NCI-H146 (cell line): ENCODE measurements around the gene CCDC33.

ENCODE experiments used
- DNase-seq: peaks from one replicate; lab custom pipeline; 2025; lab: John Stamatoyannopoulos, UW

CCDC33 gene

GRCh38 chr15:74208901-74209559 lies 27.1 kb upstream of the CCDC33 start:
- no peak for DNase-seq

GRCh38 chr15:74209560-74209958 lies 26.6 kb upstream of the CCDC33 start:
- DNase-seq, result no peak

- no peak for DNase-seq
Measured at GRCh38 chr15:74209997-74210671, 26.0 kb upstream of the CCDC33 start.

- DNase-seq, result no peak
Measured at GRCh38 chr15:74210729-74211128, 25.4 kb upstream of the CCDC33 start.

DNA sequence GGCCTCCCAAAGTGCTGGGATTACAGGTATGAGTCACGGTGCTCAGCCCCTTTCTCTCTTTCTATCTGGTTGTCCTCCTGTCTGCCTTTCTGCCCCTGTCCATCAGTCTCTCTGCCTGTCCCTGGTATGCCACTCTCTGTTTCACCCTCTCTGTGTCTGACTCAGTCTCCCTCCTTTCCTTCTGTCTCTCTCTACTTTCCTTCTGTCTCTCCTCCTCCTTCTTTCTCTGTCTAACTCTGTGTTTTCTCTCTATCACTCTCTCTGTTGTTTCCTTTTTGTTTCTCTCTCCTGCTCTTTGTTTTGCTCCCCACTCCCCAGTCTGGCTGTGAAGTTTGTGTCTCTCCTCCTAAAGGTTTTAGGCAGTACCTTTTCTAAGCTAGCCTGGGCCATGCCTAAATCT lies 24.5 kb upstream of the CCDC33 start:
- no peak for DNase-seq

- DNase-seq, result no peak
Measured at GRCh38 chr15:74212494-74212893, 23.6 kb upstream of the CCDC33 start.

- DNase-seq, result no peak
Measured at GRCh38 chr15:74213858-74214284, 22.3 kb upstream of the CCDC33 start.

DNA sequence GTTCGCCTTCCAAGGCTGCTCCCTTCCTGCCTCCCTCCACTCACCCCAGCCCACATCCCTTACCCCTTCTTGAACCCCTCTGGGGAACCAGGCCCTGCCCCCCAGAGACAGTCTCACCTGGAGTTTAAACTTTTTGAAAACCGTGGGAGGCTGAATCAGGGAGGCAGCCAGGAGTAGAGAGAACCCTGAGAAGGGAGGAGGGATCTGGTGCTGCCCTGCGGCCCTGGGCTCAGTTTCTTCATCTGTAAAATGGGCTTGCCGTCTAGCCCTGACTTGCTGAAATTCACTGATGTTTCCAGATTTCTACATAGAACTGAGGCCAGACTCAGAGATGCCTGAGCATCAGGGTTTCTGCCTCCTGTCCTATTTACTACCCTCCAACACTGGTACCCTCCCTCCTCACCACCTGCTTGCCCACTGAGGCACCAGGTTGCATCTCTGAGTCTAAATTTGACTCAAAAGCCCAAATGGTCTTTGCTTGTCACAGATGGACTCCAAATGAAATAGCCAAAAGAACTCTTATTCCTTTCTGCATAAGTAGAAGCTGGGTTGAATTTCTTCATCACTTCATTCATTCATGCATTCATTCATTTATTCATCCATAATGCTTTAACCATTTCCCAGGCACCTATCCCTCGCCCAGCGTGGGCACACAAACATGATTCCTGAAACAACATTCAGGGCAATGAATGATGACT lies 21.7 kb upstream of the CCDC33 start:
- DNase-seq, result no peak

DNA sequence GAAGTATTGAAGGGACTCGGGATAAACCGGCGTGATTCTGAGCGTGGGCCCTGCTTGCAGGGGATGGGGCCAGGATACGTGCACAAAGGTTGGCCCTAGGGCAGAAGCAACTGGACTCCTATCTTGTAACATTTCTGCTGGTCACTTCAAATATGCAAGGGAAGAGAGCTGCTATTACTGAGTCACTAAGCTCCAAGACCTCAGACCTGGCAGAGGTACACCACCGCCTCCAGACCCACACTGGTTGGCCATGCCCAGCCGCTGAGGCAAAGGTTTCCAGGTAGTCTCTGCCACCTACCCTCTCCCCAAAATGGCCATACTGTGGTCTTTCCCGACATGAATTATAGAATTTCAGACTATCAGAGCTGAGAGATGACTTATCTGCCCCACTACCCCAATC lies 20.2 kb upstream of the CCDC33 start:
- DNase-seq, result no peak

GRCh38 chr15:74216949-74217348 lies 19.2 kb upstream of the CCDC33 start:
- no peak for DNase-seq

DNA sequence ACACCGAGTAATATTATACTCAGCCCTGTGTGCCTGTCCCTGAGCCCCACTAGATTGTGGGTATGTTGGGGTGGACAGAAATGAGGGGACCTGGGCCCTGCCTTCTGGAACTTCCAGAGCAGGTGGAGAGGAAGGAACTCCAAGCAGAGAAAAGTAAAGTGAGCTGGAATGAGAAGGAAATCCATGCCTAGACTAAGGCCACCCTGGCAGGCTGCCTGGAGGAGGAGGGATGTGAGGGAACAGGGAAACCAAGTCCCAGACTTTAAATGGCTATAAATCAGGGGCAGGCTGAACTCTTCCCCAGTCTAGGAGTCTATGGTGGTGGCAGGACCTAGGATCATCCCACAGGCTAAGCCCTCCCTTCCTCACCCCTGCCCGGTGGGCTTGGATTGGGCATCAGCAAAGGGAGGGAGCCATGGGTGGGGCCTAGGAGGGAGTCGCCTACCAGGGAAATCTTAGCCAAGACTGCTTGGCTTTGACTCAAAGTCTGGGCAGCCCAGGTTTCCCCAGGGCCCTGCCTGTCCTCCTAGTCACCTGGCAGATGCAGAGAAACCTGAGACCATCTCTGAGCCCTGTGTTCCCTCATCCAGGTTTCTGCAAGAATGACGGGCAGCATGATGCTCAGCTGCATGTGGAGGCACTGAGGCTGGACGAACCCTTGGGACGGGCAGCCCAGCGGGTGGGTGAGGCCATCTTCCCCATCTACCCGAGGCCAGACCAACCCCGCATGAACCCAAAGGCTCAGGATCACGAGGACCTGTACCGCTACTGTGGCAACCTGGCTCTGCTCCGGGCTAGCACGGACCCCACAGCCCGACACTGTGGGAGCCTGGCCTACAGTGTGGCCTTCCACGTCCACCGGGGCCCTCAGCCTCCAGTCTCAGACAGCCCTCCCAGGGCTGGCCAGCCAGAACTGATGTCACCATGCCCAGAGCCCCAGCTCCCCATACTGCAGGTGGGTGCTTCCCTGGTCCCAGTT lies 17.9 kb upstream of the CCDC33 start:
- DNase-seq, result no peak

- DNase-seq, result no peak
Measured at GRCh38 chr15:74220475-74221248, 15.5 kb upstream of the CCDC33 start.

- DNase-seq, result no peak
Measured at GRCh38 chr15:74221399-74222239, 14.5 kb upstream of the CCDC33 start.

GRCh38 chr15:74222240-74223119 lies 13.6 kb upstream of the CCDC33 start:
- no peak for DNase-seq

DNA sequence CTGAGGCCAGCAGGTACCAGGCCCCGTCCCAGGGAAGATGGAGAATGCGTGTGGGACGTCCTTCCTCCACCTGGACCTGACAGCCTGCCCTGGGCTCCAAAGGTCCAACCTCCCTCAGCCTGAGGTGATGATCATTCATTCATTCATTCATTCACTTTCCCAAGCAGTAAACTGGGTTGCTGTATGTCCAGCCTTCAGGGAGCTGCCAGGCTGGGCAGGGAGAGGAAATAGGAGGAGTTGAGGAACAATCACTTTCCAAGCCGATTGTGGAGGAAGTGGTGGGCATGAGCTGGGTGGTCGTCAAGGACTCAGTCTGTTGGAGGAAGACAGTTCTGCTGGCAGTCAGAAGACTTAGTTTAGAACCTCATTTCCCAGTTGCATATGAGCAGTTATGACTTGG lies 10.2 kb upstream of the CCDC33 start:
- DNase-seq, result no peak

GRCh38 chr15:74226761-74227540 lies 9.2 kb upstream of the CCDC33 start:
- DNase-seq, result no peak

- DNase-seq, result peak; percentile 26
Measured at GRCh38 chr15:74227968-74228722, 8.0 kb upstream of the CCDC33 start.

GRCh38 chr15:74228723-74229081 lies 7.4 kb upstream of the CCDC33 start:
- peak; percentile 50 for DNase-seq
